Activated CD4-positive, alpha-beta T cell treated with anti-CD3 and anti-CD28 coated beads for 1 hour (primary cell): ENCODE measurements around the gene RASA4B.
A peak's percentile ranks its signal among the peaks of the same experiment; 100 is the strongest.
"Not testable (repeated sequence)": the region's sequence is repeated elsewhere in the genome, so short reads cannot be mapped to it uniquely, and the experiment has no call there.

ENCODE experiments used
- DNase-seq: peaks from one replicate; pipeline ENCODE4 v3.0.0-alpha.2; 2020

RASA4B gene

GRCh38 chr7:102510575-102510974 is 7.0 kb downstream of the RASA4B start:
- not testable (repeated sequence) for DNase-seq

GRCh38 chr7:102507410-102508088 is 10.0 kb downstream of the RASA4B start:
- DNase-seq = not testable (repeated sequence)

- DNase-seq = not testable (repeated sequence)
These were observed 12.0 kb downstream of the RASA4B start for GRCh38 chr7:102505298-102506185.

GRCh38 chr7:102503141-102503540 is 14.4 kb downstream of the RASA4B start:
- not testable (repeated sequence) for DNase-seq

- DNase-seq = not testable (repeated sequence)
These were observed 19.3 kb downstream of the RASA4B start for GRCh38 chr7:102498321-102498720.

GRCh38 chr7:102497308-102497707 is 20.3 kb downstream of the RASA4B start:
- DNase-seq = not testable (repeated sequence)

- DNase-seq = not testable (repeated sequence)
These were observed 20.7 kb downstream of the RASA4B start for GRCh38 chr7:102496861-102497260.

- DNase-seq = not testable (repeated sequence)
These were observed 23.0 kb downstream of the RASA4B start for GRCh38 chr7:102494473-102495149.

- DNase-seq = not testable (repeated sequence)
These were observed 23.6 kb downstream of the RASA4B start for GRCh38 chr7:102494026-102494425.

- DNase-seq = not testable (repeated sequence)
These were observed 24.2 kb downstream of the RASA4B start for GRCh38 chr7:102493220-102493935.

GRCh38 chr7:102490529-102491075 is 27.0 kb downstream of the RASA4B start:
- not testable (repeated sequence) for DNase-seq

GRCh38 chr7:102484317-102484716 is 33.3 kb downstream of the RASA4B start:
- not testable (repeated sequence) for DNase-seq

GRCh38 chr7:102481962-102482361 is 35.6 kb downstream of the RASA4B start:
- not testable (repeated sequence) for DNase-seq

GRCh38 chr7:102479982-102480637 is 37.5 kb downstream of the RASA4B start:
- peak; percentile 7 for DNase-seq

GRCh38 chr7:102479209-102479584 is 38.4 kb downstream of the RASA4B start:
- not testable (repeated sequence) for DNase-seq

- DNase-seq = peak; percentile 88
These were observed 39.0 kb downstream of the RASA4B start, which contains the start of gene POLR2J for GRCh38 chr7:102478314-102479208. TSS of gene POLR2J (minus strand) at chr7:102478922. CDS start at chr7:102478860, 62 bp downstream.

- not testable (repeated sequence) for DNase-seq
These were observed 42.7 kb downstream of the RASA4B start for GRCh38 chr7:102474736-102475435.

- not testable (repeated sequence) for DNase-seq
These were observed 43.5 kb downstream of the RASA4B start for GRCh38 chr7:102474116-102474515.

- no peak for DNase-seq
These were observed 44.1 kb downstream of the RASA4B start for GRCh38 chr7:102473271-102473991.
